Astrocyte of the spinal cord (primary cell): Measurements from ENCODE around the gene FAM76B.

Source experiments
- DNase-seq: peaks from one replicate; pipeline ENCODE4 v3.0.0; 2011; ENCODE audit warnings: low read depth, low spot score
- H3K4me3 ChIP-seq: 2 replicates; pipeline ENCODE4 v1.5.1; 2011; ENCODE audit warnings: low read depth, mild to moderate bottlenecking, low read length, moderate library complexity
- in situ Hi-C: cut with HindIII; loops from 2 replicates; pipeline ENCODE4 v1.10.0; 2017; ENCODE audit warnings: low sequenced_read_pairs
- TF ChIP-seq, protein P1 (sequence below): IDR thresholded peaks from 2 replicates; pipeline ENCODE4 v1.5.1; 2012; ENCODE audit warnings: low read depth, mild to moderate bottlenecking, low read length, inconsistent platforms

Gene FAM76B

DNA sequence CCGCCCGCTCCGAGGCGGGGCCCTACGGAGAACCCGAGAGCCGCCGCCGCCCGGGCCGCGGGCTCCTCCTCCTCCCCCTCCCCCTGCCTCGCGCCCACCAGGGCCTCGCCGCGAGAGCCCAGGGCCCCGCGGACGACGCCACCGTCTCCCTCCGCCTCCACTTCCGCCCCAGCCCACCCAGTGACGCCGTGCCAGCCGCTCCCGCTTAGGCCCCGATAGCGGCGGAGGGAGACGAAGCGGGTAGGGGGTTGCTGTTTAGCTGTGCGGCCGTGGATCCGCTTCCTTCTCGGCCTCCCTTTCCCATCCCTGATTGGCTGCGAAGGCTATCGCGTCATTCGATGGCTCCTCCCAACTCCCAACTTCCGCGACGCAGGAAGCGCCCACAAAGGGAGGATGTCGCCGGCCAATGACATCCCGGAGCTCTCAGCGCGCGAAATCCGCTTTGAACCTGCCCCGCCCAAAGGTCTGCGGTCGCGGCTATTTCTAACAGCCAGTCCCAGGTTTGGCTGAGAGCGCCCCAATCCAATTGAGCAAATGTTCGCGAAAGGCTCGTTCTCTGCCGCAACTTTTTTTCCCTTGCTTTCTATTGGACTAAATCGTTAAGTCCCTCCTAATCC, at the start of gene FAM76B:
FAM76B (minus strand) TSS at position 277 of the 617 bp plus-strand sequence. CDS start 304 bp downstream, outside the sequence.
- in situ Hi-C loops, result no loop called here
- DNase-seq, result peak; percentile 100
- peak within 1 kb of the TSS; percentile 95 for H3K4me3 ChIP-seq
- TF ChIP-seq, protein P1, sequence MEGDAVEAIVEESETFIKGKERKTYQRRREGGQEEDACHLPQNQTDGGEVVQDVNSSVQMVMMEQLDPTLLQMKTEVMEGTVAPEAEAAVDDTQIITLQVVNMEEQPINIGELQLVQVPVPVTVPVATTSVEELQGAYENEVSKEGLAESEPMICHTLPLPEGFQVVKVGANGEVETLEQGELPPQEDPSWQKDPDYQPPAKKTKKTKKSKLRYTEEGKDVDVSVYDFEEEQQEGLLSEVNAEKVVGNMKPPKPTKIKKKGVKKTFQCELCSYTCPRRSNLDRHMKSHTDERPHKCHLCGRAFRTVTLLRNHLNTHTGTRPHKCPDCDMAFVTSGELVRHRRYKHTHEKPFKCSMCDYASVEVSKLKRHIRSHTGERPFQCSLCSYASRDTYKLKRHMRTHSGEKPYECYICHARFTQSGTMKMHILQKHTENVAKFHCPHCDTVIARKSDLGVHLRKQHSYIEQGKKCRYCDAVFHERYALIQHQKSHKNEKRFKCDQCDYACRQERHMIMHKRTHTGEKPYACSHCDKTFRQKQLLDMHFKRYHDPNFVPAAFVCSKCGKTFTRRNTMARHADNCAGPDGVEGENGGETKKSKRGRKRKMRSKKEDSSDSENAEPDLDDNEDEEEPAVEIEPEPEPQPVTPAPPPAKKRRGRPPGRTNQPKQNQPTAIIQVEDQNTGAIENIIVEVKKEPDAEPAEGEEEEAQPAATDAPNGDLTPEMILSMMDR, result no peak

DNA sequence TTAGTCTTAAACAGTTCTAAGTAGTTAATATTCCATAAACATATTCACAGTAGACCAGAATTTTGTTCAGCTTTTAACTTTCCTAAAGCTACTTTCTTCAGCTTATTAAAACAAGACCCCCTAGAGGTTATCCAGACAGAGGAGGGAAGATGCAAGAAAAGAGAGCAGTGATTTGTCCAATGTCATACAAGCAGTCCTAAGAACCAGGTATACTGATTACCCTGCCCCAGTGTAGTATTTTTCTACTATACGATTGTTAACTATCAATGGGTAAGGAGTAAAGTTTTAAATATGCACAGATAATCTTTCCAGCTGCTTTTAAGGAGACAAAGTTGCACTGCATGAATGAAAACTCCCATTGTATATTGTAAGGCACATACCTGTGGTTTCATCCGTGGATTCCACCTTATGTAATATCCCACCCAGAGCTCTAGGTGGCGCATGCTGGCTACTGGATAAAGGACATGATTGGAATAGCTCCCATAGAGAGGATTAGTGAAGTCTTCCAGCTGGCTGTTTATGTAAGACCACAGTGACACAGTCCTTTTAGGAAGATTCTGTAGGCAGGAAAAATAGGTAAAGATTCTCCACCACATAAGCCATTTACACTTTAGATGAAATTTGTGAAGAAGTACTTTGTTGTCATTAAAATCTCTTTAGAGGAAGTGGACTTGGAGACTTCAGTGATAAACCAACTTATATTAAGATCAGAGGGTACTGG, 46.3 kb upstream of the FAM76B start:
- DNase-seq, result peak; percentile 95
- in situ Hi-C loops, result loop anchor here (25.0 kb wide), 1 partner anchor 551 kb away; the partner anchor contains the start of genes CCDC82 and JRKL
- TF ChIP-seq, protein P1, result peak; percentile 87

DNA sequence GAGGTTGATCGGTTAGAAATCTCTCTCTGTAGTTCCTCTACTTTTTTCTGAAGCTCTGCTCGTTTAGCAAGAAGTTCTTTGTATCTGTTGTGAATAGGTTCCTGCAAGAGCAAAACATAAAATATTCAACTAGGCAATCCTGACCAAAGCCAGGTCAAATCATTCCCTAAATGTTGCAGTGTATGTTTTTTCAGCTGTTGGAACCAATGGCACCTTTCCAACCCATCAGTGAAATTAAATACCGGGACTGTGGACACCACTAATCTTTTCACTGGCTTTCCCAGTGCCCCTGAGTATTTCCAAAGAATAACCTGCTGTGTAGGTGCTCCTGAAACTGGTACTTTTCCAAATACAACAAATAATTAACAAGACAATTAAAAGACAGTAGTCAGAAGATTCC, 45.8 kb upstream of the FAM76B start:
- DNase-seq, result peak; percentile 55
- in situ Hi-C loops, result loop anchor here (25.0 kb wide), 1 partner anchor 552 kb away; the partner anchor contains the start of genes CCDC82 and JRKL
- TF ChIP-seq, protein P1, result no peak
- H3K4me3 ChIP-seq, result no peak overlapping the region

More for the DNA sequence above, 46.3 kb upstream of the FAM76B start:
- H3K4me3 ChIP-seq, result no peak overlapping the region

DNA sequence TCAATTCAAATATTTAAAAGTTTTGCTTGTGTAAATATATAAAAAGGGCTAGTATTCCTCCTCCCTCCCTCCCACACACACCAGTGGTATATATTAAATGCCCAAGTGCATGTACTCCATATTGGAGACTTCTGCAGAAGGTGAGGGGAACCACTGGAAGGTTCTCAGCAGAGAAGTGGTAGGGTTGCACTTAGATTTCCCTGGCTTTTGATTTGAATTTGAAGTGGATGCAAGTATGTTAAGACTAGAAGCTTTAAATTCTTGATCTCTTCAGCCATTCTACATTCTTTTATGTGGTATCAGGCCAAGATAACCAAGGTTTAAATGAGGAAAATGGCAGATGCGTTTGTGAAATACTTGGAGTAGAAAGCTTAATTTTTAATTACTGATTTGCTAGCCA, 43.8 kb upstream of the FAM76B start:
- no peak overlapping the region for H3K4me3 ChIP-seq
- in situ Hi-C loops, result loop anchor here (25.0 kb wide), 1 partner anchor 554 kb away; the partner anchor contains the start of genes CCDC82 and JRKL
- no peak for DNase-seq
- TF ChIP-seq, protein P1, result no peak

DNA sequence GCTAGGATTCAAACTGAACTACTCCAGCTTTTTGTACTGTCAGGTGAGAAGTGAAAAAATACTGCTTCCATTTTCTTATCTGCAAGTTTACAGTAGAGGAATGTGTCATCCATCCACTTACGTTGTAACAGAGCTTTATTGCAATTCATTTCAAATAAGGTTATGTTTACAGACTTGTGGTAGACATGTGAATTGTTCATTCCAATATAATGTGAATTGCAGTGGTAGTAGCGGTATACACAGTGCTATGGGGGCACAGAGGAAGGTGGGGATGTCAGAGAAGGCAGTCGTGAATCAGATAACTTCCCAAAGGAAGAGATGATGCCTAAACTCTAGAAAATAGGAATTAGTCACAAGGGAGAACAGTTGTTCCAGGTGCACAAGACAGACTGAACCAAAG, 43.2 kb upstream of the FAM76B start:
- peak; percentile 38 for DNase-seq
- in situ Hi-C loops, result loop anchor here (25.0 kb wide), 1 partner anchor 555 kb away; the partner anchor contains the start of genes CCDC82 and JRKL
- no peak overlapping the region for H3K4me3 ChIP-seq
- TF ChIP-seq, protein P1, result no peak

DNA sequence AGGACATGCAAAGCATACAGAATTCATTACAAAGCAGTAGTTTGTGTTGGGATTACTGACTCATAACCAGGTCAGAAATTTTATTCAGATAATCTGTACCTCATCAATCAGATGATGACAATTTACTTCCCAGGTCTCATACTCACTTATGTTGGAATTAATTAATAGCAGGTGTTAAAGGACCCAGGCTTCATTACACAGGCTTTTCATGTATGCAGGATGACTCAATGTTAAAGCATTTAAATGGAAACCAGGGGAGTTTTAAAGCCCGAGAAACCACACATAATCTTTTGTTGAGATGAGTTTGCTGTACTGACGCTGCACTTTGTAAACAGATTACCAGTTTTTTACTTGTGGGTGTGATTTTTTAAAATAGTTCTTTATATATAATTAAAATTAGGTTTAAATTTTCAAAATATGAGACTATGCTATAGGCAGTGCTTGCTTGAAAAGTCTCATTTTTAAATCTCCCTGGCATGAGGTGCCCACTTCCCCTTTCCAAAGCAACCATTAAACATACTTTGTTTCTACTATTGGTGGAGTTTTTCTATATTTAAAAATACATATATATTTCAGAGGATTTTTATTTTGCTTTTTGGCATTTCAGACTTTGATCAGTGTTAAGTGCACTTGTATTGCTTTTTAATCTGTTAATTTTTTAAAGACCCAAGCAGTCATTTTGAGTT, 41.8 kb upstream of the FAM76B start:
- in situ Hi-C loops, result loop anchor here (25.0 kb wide), 1 partner anchor 556 kb away; the partner anchor contains the start of genes CCDC82 and JRKL
- no peak overlapping the region for H3K4me3 ChIP-seq
- TF ChIP-seq, protein P1, result no peak
- peak; percentile 90 for DNase-seq
